Liver (tissue), 9 donors: Measurements from ENCODE around the gene EIF3F. TPM values are rescaled to one million over a fixed set of nuclear protein-coding genes. Genes with fewer than 3 reads are reported as not detected.

ENCODE experiments used
- DNase-seq: peaks from one replicate; pipeline ENCODE4 v3.0.0-alpha.2; 2017; ENCODE audit warnings: low spot score
- H3K27ac ChIP-seq, 2 donors: one replicate each; pipeline ENCODE4 v1.7.0; 2013; ENCODE audit warnings: inconsistent platforms in 2 of 2, low read length in 2 of 2, control low read depth in 1 of 2, low read depth in 1 of 2, mild to moderate bottlenecking in 1 of 2
- H3K27me3 ChIP-seq, 4 donors: one replicate each; pipeline versions ENCODE4 v1.6.1 to v1.7.0; 2013; ENCODE audit warnings: low read length in 3 of 4, inconsistent platforms in 1 of 4, mild to moderate bottlenecking in 1 of 4, moderate library complexity in 1 of 4; ENCODE audit not compliant: control insufficient read depth in 4 of 4, insufficient read depth in 4 of 4
- H3K36me3 ChIP-seq, 4 donors: one replicate each; pipeline versions ENCODE4 v1.6.1 to v1.7.0; 2013; ENCODE audit warnings: low read length in 3 of 4, mild to moderate bottlenecking in 3 of 4, low read depth in 1 of 4, moderate library complexity in 1 of 4; ENCODE audit not compliant: control insufficient read depth in 4 of 4, insufficient read depth in 3 of 4
- H3K4me1 ChIP-seq, 4 donors: one replicate each; pipeline versions ENCODE4 v1.6.1 to v1.7.0; 2013; ENCODE audit warnings: low read length in 3 of 4, mild to moderate bottlenecking in 3 of 4, moderate library complexity in 1 of 4; ENCODE audit not compliant: control insufficient read depth in 4 of 4, insufficient read depth in 4 of 4
- H3K4me3 ChIP-seq, 3 donors: one replicate each; pipeline versions ENCODE4 v1.6.1 to v1.7.0; 2013; ENCODE audit warnings: low read length in 3 of 3, control low read depth in 1 of 3, low read depth in 1 of 3, mild to moderate bottlenecking in 1 of 3
- H3K9ac ChIP-seq, 2 donors: one replicate each; pipeline ENCODE4 v1.7.0; 2013; ENCODE audit warnings: low read length in 2 of 2, mild to moderate bottlenecking in 2 of 2, moderate library complexity in 2 of 2, control low read depth in 1 of 2, low read depth in 1 of 2
- H3K9me3 ChIP-seq, 4 donors: one replicate each; pipeline versions ENCODE4 v1.6.1 to v1.7.0; 2013; ENCODE audit warnings: low read length in 3 of 4; ENCODE audit not compliant: control insufficient read depth in 4 of 4
- EGR1 ChIP-seq, 2 donors: IDR thresholded peaks; 2 replicates each; pipeline ENCODE4 v1.6.1; 2016 to 2018; ENCODE audit warnings: antibody characterized with exemption in 2 of 2, low read depth in 2 of 2
- FOXA1 ChIP-seq: IDR thresholded peaks from 2 replicates; pipeline ENCODE4 v1.6.1; 2016; ENCODE audit warnings: antibody characterized with exemption
- GABPA ChIP-seq, 2 donors: IDR thresholded peaks in 1 of 2; conservative IDR thresholded peaks in 1 of 2; 2 replicates each; pipeline ENCODE4 v1.6.1; 2016; ENCODE audit warnings: antibody characterized with exemption in 2 of 2, mild to moderate bottlenecking in 1 of 2, moderate library complexity in 1 of 2
- HNF4A ChIP-seq, 2 donors: conservative IDR thresholded peaks; 2 replicates each; pipeline ENCODE4 v1.6.1; 2016; ENCODE audit warnings: antibody characterized with exemption in 2 of 2, mild to moderate bottlenecking in 2 of 2
- HNF4G ChIP-seq: IDR thresholded peaks from 2 replicates; pipeline ENCODE4 v1.6.1; 2016; ENCODE audit warnings: antibody characterized with exemption
- NR2F2 ChIP-seq: IDR thresholded peaks from 2 replicates; pipeline ENCODE4 v1.6.1; 2016; ENCODE audit warnings: antibody characterized with exemption
- RAD21 ChIP-seq, 2 donors: IDR thresholded peaks; 2 replicates each; pipeline ENCODE4 v1.6.1; 2016; ENCODE audit warnings: antibody characterized with exemption in 2 of 2, mild to moderate bottlenecking in 2 of 2
- RXRA ChIP-seq, 2 donors: IDR thresholded peaks; 2 replicates each; pipeline ENCODE4 v1.6.1; 2017 to 2018; ENCODE audit warnings: antibody characterized with exemption in 2 of 2, mild to moderate bottlenecking in 1 of 2
- TAF1 ChIP-seq: conservative IDR thresholded peaks from 2 replicates; pipeline ENCODE4 v1.6.1; 2016; ENCODE audit warnings: antibody characterized with exemption, mild to moderate bottlenecking
- YY1 ChIP-seq: IDR thresholded peaks from 2 replicates; pipeline ENCODE4 v1.6.1; 2016; ENCODE audit warnings: antibody characterized with exemption, mild to moderate bottlenecking
- WGBS: extraction: QIAGEN DNeasy Blood & Tissue Kit; methylation state at CpG from one replicate; pipeline ENCODE4 v1.1.7; 2013; 5-methylcytosine and 5-hydroxymethylcytosine counted together
- polyA plus RNA-seq, 2 donors: library from polyadenylated mRNA; stranded (reverse) in 1 of 2; unstranded in 1 of 2; fragments of 200-250 nt in 1 of 2; fragments of >200 nt in 1 of 2; fragmentation: Nextera tagmentation in 1 of 2; extraction: Ambion mirVana in 1 of 2; gene quantifications; one replicate each; pipeline versions ENCODE4 v1.2.1 to v1.2.3, GENCODE V29; 2013 to 2015
- total RNA-seq, 2 donors: library from RNA; depleted of rRNA; stranded (reverse); fragments of >200 nt; gene quantifications; one replicate each; pipeline ENCODE4 v1.2.3, GENCODE V29; 2014
- TF ChIP-seq, protein P1 (sequence below): IDR thresholded peaks from 2 replicates; pipeline ENCODE4 v1.6.1; 2016; ENCODE audit warnings: antibody characterized with exemption
- TF ChIP-seq, protein P2 (sequence below): fragments of 150-350 bp; IDR thresholded peaks from 2 replicates; pipeline ENCODE4 v1.5.1; 2017; ENCODE audit warnings: improper control_type of control experiment, low read depth, low read length; ENCODE audit not compliant: missing input control
- TF ChIP-seq, protein P3 (sequence below): IDR thresholded peaks from 2 replicates; pipeline ENCODE4 v1.6.1; 2016; ENCODE audit warnings: antibody characterized with exemption, mild to moderate bottlenecking
- TF ChIP-seq, protein P4 (sequence below): IDR thresholded peaks from 2 replicates; pipeline ENCODE4 v1.6.1; 2016; ENCODE audit warnings: antibody characterized with exemption
- donor health status: healthy.
- donor health status: healthy.
- donor health status: healthy.
- donor health status: healthy.
- donor health status: healthy.

EIF3F gene
- total and polyA plus RNA-seq, 4 donors, result 59.4 to 246 (median 147) TPM

DNA sequence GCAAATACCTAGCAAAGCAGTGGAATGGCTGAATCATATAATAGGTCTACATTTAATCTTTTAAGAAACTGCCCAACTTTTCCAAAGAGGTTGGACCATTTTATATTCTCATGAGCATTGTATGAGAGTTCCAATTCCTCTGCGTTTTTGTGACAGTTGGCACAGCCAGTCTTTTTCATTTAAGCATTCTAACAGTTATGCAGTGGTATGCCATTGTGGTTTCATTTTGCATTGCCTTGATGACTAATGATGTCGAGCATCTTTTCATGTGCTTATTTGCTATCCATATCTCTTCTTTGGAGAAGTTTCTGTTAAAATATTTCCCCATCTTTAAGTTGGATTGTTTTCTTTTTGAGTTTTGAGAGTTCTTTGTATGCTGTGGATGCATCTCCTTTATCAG, 38.7 kb downstream of the EIF3F start (continued):
- TF ChIP-seq, protein P1, sequence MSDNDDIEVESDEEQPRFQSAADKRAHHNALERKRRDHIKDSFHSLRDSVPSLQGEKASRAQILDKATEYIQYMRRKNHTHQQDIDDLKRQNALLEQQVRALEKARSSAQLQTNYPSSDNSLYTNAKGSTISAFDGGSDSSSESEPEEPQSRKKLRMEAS, result no peak
- TF ChIP-seq, protein P2, sequence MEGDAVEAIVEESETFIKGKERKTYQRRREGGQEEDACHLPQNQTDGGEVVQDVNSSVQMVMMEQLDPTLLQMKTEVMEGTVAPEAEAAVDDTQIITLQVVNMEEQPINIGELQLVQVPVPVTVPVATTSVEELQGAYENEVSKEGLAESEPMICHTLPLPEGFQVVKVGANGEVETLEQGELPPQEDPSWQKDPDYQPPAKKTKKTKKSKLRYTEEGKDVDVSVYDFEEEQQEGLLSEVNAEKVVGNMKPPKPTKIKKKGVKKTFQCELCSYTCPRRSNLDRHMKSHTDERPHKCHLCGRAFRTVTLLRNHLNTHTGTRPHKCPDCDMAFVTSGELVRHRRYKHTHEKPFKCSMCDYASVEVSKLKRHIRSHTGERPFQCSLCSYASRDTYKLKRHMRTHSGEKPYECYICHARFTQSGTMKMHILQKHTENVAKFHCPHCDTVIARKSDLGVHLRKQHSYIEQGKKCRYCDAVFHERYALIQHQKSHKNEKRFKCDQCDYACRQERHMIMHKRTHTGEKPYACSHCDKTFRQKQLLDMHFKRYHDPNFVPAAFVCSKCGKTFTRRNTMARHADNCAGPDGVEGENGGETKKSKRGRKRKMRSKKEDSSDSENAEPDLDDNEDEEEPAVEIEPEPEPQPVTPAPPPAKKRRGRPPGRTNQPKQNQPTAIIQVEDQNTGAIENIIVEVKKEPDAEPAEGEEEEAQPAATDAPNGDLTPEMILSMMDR, result no peak
- TF ChIP-seq FOXA1 (no peak), TAF1 (no peak), YY1 (no peak), HNF4A (conservative IDR thresholded peaks at IDR 0.05) (no peak), RAD21 (IDR thresholded peaks at IDR 0.05) (no peak)

DNA sequence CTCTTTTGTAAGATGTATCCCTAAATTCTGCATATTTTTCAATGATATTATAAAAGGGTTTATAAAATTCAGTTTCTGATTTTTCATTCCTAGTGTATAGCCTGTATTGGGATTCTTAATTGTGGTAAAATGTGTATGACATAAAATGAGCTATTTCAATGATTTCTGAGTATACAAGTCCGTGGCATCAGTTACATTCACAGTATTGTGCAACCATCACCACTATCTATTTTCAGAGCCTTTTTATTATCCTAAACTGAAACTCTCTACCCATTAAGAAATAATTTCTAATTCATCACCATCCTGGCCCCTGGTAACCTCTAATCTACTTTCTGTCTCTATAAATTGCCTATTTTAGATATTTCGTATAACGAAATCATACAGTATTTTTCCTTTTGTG, 39.8 kb downstream of the EIF3F start:
- Histone ChIP-seq H3K9ac (no peak overlapping the region), H3K4me1 (no peaks in the 10 kb centered on the region), H3K36me3 (no peaks in the 10 kb centered on the region), H3K4me3 (no peak overlapping the region), H3K9me3 (no peaks in the 10 kb centered on the region), H3K27me3 (no peaks in the 10 kb centered on the region), H3K27ac (no peak overlapping the region)
- DNase-seq, result no peak
- WGBS, result 90% methylated on average over 3 of the region's 3 CpGs
- TF ChIP-seq, protein P3, sequence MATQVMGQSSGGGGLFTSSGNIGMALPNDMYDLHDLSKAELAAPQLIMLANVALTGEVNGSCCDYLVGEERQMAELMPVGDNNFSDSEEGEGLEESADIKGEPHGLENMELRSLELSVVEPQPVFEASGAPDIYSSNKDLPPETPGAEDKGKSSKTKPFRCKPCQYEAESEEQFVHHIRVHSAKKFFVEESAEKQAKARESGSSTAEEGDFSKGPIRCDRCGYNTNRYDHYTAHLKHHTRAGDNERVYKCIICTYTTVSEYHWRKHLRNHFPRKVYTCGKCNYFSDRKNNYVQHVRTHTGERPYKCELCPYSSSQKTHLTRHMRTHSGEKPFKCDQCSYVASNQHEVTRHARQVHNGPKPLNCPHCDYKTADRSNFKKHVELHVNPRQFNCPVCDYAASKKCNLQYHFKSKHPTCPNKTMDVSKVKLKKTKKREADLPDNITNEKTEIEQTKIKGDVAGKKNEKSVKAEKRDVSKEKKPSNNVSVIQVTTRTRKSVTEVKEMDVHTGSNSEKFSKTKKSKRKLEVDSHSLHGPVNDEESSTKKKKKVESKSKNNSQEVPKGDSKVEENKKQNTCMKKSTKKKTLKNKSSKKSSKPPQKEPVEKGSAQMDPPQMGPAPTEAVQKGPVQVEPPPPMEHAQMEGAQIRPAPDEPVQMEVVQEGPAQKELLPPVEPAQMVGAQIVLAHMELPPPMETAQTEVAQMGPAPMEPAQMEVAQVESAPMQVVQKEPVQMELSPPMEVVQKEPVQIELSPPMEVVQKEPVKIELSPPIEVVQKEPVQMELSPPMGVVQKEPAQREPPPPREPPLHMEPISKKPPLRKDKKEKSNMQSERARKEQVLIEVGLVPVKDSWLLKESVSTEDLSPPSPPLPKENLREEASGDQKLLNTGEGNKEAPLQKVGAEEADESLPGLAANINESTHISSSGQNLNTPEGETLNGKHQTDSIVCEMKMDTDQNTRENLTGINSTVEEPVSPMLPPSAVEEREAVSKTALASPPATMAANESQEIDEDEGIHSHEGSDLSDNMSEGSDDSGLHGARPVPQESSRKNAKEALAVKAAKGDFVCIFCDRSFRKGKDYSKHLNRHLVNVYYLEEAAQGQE, result no peak
- TF ChIP-seq TAF1 (no peak), NR2F2 (no peak), RXRA (IDR thresholded peaks at IDR 0.05) (no peak), FOXA1 (no peak), HNF4G (no peak)
- TF ChIP-seq, protein P2, result no peak
- TF ChIP-seq, protein P4, sequence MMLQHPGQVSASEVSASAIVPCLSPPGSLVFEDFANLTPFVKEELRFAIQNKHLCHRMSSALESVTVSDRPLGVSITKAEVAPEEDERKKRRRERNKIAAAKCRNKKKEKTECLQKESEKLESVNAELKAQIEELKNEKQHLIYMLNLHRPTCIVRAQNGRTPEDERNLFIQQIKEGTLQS, result no peak

DNA sequence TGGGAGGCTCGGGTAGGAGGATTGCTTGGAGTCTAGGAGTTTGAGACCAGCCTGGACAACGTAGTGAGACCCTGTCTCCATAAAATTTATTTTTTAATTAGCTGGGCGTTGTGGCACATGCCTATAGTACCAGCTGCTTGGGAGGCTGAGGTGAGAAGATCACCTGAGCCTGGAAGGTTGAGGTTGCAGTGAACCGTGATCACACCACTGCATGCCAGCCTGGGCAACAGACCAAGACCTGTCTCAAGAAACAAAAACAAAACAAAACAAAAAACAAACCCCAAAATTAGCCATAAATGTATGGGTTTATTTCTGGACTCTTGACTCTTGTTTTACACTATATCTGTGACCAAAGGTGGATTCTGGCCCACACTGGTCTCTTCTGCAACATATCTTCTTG, 41.6 kb downstream of the EIF3F start:
- WGBS, result 72% methylated on average over 4 of the region's 4 CpGs
- TF ChIP-seq EGR1 (IDR thresholded peaks at IDR 0.05; ENCODE audit: low read depth in 2 of 2), result no peak
- TF ChIP-seq, protein P1, result no peak
- TF ChIP-seq RAD21 (IDR thresholded peaks at IDR 0.05), result no peak
- no peak for TF ChIP-seq NR2F2
- no peak for TF ChIP-seq GABPA (IDR thresholded peaks at IDR 0.05 in 1 of 2, conservative IDR thresholded peaks at IDR 0.05 in 1 of 2)
- TF ChIP-seq, protein P3, result no peak
- no peaks in the 10 kb centered on the region for H3K36me3 ChIP-seq
- DNase-seq, result no peak
- peaks cover 0 to 2% (median 0%) of the 10 kb centered on the region in 4 donors for H3K4me1 ChIP-seq
- H3K27me3 ChIP-seq, result no peaks in the 10 kb centered on the region
- H3K27ac ChIP-seq, result no peak overlapping the region
- no peak overlapping the region for H3K9ac ChIP-seq
- H3K4me3 ChIP-seq, result no peak overlapping the region
- H3K9me3 ChIP-seq, result no peaks in the 10 kb centered on the region
